AG09319 (cell line): ENCODE measurements around the gene TYMS.

ENCODE experiments used
- DNase-seq: peaks from one replicate; pipeline ENCODE4 v3.0.0-alpha.2; 2010; ENCODE audit warnings: low read depth; ENCODE audit errors: extremely low read depth
- CTCF ChIP-seq: IDR thresholded peaks from 2 replicates; pipeline ENCODE4 v1.5.1; 2011; ENCODE audit warnings: low read depth, mild to moderate bottlenecking, inconsistent platforms, low read length, moderate library complexity

The TYMS gene

DNA sequence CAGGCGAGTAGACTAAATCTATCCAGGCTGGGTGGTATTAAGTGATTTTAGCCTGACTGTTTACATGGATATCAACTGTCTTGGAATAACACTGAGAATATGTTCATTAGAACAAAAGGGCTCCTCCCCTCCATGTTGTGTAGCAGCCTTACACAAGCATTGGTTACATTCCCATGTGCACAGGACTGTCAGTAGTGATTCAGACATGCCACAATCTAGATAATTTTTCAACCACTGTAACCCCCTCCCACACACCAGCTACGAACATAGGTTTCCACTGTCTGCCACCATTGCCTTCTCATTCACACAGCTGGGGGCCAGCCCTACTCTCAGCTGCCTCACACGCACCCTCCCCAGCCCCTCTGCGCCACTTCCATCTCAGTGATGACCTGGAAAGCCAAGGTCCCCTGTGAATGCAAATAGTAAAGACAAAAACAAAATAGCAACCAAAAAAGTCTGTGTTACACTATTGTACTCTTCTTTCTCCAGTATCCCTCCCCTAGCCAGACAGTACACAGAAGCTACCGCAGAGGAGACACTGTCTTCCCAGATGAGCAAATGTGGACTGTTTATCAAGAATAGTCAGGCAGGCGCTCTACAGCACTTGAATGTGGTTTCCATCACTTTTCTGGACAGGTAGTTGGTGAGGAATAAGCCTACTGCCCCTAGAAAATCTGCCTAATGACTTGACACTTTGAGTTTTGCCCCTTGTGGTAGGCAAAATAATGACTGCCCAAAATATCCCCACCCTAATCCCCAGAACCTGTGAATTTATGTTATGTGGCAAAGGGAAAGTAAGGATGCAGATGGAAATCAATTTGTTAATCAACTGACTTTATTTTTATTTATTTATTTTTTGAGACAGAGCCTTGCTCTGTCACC lies 27.9 kb upstream of the TYMS start:
- TF ChIP-seq CTCF: no peak; the same call in none of the 2 replicates
- DNase-seq: no peak

DNA sequence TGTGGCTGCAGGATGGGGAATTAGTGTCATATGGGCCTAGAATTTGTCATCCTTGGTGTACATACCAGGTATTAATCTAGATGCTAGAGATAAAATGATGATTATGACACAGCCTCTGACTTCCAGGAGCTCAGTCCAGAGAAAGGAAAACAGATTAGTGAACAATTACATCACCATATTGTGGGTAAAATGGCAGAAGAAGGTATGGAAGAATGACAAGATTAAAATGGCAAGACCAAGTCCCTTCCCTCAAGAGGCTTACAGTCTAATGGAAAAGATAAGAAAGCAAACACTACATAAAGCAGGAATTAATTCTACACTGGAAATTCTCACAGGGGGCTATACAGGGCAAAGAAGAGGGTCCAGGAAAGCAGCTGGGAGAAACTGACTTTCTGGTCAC lies 25.9 kb upstream of the TYMS start:
- DNase-seq: no peak
- no peak for TF ChIP-seq CTCF

DNA sequence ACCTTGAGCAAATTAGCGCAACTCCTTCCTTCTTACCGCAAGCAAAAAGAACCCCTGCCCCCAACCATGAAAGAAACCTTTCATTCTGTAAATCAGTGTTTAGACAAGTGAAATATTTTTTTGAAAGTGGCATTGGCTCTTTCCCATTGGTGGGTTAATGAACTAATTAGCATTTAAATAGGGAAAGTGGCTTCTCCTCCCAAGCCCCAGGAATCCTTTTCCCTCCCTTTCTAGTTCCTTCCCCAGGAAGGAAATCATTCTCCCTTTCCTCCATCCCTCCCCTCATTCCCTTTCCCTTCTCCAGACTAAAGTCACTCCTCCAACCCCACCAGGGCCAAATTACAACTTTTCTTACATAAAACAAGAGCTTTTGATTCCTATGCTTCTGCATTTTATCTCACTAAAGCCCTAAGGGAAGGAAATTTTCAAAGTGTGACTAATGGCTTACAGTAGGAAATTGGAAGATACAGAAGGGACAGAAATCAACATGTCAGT lies 22.9 kb upstream of the TYMS start:
- no peak for TF ChIP-seq CTCF
- DNase-seq: no peak

DNA sequence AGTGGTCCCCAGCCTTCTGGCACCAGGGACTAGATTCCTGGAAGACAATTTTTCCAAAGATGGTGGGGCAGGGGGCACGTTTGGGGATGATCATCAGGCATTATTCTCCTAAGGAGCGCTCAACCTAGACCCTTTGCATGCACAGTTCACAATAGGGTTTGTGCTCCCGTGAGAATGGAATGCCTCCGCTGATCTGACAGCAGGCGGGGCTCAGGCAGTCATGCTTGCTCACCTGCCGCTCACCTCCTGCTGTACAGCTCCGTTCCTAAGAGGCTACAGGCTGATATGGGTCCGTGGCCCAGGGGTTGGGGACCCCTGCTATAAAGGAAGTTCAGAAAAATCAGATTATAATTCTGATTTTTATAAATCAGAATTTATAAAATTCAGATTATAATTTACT lies 22.3 kb upstream of the TYMS start:
- DNase-seq: no peak
- no peak for TF ChIP-seq CTCF

DNA sequence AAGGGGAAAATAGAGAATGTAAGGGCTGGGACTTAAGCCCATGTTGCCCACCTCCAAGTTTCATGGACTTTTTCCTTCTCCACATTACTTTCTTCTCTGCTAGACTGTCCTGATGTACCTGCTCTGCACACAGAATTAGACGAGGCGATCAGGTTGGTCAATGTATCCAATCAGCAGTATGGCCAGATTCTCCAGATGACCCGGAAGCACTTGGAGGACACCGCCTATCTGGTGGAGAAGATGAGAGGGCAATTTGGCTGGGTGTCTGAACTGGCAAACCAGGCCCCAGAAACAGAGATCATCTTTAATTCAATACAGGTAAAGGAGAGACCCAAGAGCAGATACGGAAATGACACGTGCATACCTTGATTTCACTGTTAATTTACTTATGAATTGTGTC lies 16.2 kb upstream of the TYMS start:
- no peak for TF ChIP-seq CTCF
- no peak for DNase-seq

DNA sequence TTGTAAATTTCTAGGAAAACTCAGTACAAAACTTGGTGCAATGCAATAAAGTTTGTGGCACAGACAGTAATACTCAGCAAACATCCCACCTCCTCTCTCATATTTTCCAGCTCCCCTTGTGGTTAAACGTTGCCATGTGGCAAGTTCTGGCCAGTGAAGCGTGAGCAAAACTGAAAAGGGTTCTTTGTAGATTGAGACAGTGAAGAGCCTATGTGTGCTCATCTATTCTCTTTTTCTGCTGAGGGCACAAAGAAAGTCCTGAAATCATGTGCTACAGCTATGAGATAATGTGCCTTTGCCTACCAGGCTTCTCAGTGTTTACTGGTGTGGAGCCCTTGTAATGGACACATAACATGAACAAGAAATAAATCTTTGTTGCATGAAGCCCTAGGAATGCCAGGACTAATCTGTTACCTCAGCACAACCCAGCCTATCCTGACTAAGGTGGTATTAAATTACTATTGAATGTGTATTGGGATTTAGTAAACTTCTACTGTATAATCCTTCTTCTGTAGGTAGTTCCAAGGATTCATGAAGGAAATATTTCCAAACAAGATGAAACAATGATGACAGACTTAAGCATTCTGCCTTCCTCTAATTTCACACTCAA lies 13.0 kb upstream of the TYMS start:
- DNase-seq: no peak
- no peak; the same call in 1 of the 2 replicates for TF ChIP-seq CTCF

GRCh38 chr18:647304-647703 lies 10.1 kb upstream of the TYMS start:
- DNase-seq: no peak
- TF ChIP-seq CTCF: no peak
